Measurements from ENCODE around the gene BANK1. TPM values are rescaled to one million over a fixed set of nuclear protein-coding genes. Genes with fewer than 3 reads are reported as not detected.

Gene BANK1
- total and polyA plus RNA-seq, 12 donors = 1.5 to 10.3 (median 5.1) TPM

GRCh38 chr4:101910786-101911373 lies 120.3 kb downstream of the BANK1 start:
- 87 to 96% (median 91%) methylated on average over 4 of the region's 4 CpGs for WGBS, 4 donors
- TF ChIP-seq CTCF (IDR thresholded peaks at IDR 0.05) = no peak
- no peak for TF ChIP-seq POLR2A (IDR thresholded peaks at IDR 0.05)
- no peaks in the 10 kb centered on the region for H3K9me3 ChIP-seq (replicated peaks in 1 of 3)
- no peak overlapping the region for H3K27ac ChIP-seq
- intact Hi-C loops (cut with DNase I) = no loop called here
- no peak overlapping the region for H3K4me3 ChIP-seq
- H3K36me3 ChIP-seq (replicated peaks in 1 of 2) = no peaks in the 10 kb centered on the region
- H3K27me3 ChIP-seq = no peaks in the 10 kb centered on the region
- no peak for DNase-seq
- no peaks in the 10 kb centered on the region for H3K4me1 ChIP-seq (replicated peaks in 1 of 2)

- Histone ChIP-seq H3K27me3 (no peaks in the 10 kb centered on the region), H3K4me3 (no peak overlapping the region), H3K9me3 (replicated peaks in 1 of 3) (no peaks in the 10 kb centered on the region), H3K36me3 (replicated peaks in 1 of 2) (no peaks in the 10 kb centered on the region), H3K27ac (no peak overlapping the region), H3K4me1 (replicated peaks in 1 of 2) (no peaks in the 10 kb centered on the region)
- no peak for DNase-seq
- intact Hi-C loops (cut with DNase I) = no loop called here
- no peak for TF ChIP-seq CTCF (IDR thresholded peaks at IDR 0.05)
- no peak for TF ChIP-seq POLR2A (IDR thresholded peaks at IDR 0.05)
Observed at GRCh38 chr4:101911616-101912015, 121.1 kb downstream of the BANK1 start.

- Histone ChIP-seq H3K27ac (no peak overlapping the region), H3K36me3 (replicated peaks in 1 of 2) (no peaks in the 10 kb centered on the region), H3K27me3 (no peaks in the 10 kb centered on the region), H3K4me3 (no peak overlapping the region), H3K9me3 (replicated peaks in 1 of 3) (no peaks in the 10 kb centered on the region), H3K4me1 (replicated peaks in 1 of 2) (no peaks in the 10 kb centered on the region)
- DNase-seq = no peak
- TF ChIP-seq POLR2A (IDR thresholded peaks at IDR 0.05) (no peak), CTCF (IDR thresholded peaks at IDR 0.05) (no peak)
- intact Hi-C loops (cut with DNase I) = no loop called here
Observed at GRCh38 chr4:101914761-101915160, 124.2 kb downstream of the BANK1 start.

GRCh38 chr4:101919373-101919977 lies 128.9 kb downstream of the BANK1 start:
- intact Hi-C loops (cut with DNase I) = no loop called here
- Histone ChIP-seq H3K4me1 (replicated peaks in 1 of 2) (no peaks in the 10 kb centered on the region), H3K36me3 (replicated peaks in 1 of 2) (no peaks in the 10 kb centered on the region), H3K27me3 (no peaks in the 10 kb centered on the region), H3K27ac (no peak overlapping the region), H3K9me3 (replicated peaks in 1 of 3) (no peaks in the 10 kb centered on the region), H3K4me3 (no peak overlapping the region)
- DNase-seq = no peak
- 88 to 96% (median 92%) methylated on average over 4 of the region's 4 CpGs for WGBS, 4 donors
- TF ChIP-seq CTCF (IDR thresholded peaks at IDR 0.05) (no peak), POLR2A (IDR thresholded peaks at IDR 0.05) (no peak)
